Neuron (in vitro differentiated cells): ENCODE measurements around the gene IQGAP3.

ENCODE experiments used
- H2AFZ ChIP-seq: one replicate; pipeline ENCODE4 v1.6.1; 2013; ENCODE audit warnings: low read depth, mild to moderate bottlenecking, inconsistent platforms, low read length, moderate library complexity
- H3K27me3 ChIP-seq: one replicate; pipeline ENCODE4 v1.6.1; 2013; ENCODE audit warnings: low read length; ENCODE audit not compliant: insufficient read depth
- H3K36me3 ChIP-seq: one replicate; pipeline ENCODE4 v1.6.1; 2013; ENCODE audit warnings: low read length; ENCODE audit not compliant: insufficient read depth
- H3K4me1 ChIP-seq: one replicate; pipeline ENCODE4 v1.6.1; 2013; ENCODE audit warnings: low read length; ENCODE audit not compliant: insufficient read depth
- H3K4me3 ChIP-seq: 2 replicates; pipeline ENCODE4 v1.5.1; 2013; ENCODE audit warnings: mild to moderate bottlenecking, low read length, moderate library complexity
- H3K9me3 ChIP-seq: one replicate; pipeline ENCODE4 v1.6.1; 2013; ENCODE audit warnings: low read length

Gene IQGAP3

GRCh38 chr1:156479093-156480015, 93.0 kb downstream of the IQGAP3 start:
- H2AFZ ChIP-seq: no peak overlapping the region
- no peaks in the 10 kb centered on the region for H3K27me3 ChIP-seq
- no peaks in the 10 kb centered on the region for H3K9me3 ChIP-seq
- no peak overlapping the region for H3K4me3 ChIP-seq
- H3K36me3 ChIP-seq: peaks cover 79% of the 10 kb centered on the region
- no peaks in the 10 kb centered on the region for H3K4me1 ChIP-seq

- Histone ChIP-seq H3K27me3 (no peaks in the 10 kb centered on the region), H2AFZ (no peak overlapping the region), H3K9me3 (no peaks in the 10 kb centered on the region), H3K4me3 (no peak overlapping the region), H3K4me1 (no peaks in the 10 kb centered on the region), H3K36me3 (peaks cover 86% of the 10 kb centered on the region)
Measured at GRCh38 chr1:156478250-156478627, 94.1 kb downstream of the IQGAP3 start.

- H3K27me3 ChIP-seq: no peaks in the 10 kb centered on the region
- H3K4me3 ChIP-seq: no peak overlapping the region
- H3K9me3 ChIP-seq: no peaks in the 10 kb centered on the region
- H3K36me3 ChIP-seq: peaks cover 81% of the 10 kb centered on the region
- H2AFZ ChIP-seq: no peak overlapping the region
- no peaks in the 10 kb centered on the region for H3K4me1 ChIP-seq
Measured at GRCh38 chr1:156477526-156478249, 94.7 kb downstream of the IQGAP3 start.

DNA sequence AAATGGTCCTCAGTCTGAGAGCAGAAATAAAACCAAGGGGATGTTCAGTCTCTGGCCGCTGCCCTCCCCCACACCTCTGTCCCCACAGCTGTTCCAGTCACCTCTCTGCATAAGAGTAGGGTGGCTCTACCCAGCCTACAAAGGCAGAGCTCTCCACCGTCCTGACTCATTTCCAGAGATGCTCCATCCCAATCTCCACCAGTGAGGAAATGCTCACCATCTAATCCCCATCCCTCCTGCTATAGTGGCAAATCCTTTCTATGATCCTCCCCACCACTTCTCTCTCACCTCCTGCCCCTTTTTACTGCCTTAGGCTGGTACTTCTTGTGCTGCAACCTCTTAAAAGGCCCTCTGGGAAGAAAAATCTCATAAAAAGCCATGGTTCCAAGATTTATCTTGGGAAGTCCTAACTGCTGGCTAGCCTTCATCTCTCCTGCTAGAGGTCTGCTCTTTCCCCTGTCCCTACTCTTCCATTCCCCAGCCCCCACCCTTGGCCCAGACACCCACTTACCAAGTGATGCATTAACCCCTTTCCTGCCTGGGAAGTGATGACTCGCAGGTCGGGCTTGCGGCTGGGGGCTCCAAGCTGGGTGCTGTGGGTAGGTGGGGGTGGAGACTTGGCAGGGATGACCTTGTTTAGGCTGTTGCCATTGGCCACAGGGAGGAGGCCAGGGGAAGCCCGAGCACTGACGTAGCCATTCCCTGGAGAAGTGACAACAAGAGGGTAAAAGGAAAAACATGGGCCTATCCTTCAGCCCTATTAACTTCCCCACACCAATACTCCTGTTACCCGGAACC, 95.7 kb downstream of the IQGAP3 start:
- Histone ChIP-seq H2AFZ (no peak overlapping the region), H3K4me3 (no peak overlapping the region), H3K4me1 (no peaks in the 10 kb centered on the region), H3K36me3 (peaks cover 78% of the 10 kb centered on the region), H3K9me3 (no peaks in the 10 kb centered on the region), H3K27me3 (no peaks in the 10 kb centered on the region)

GRCh38 chr1:156475568-156476500, 96.5 kb downstream of the IQGAP3 start:
- Histone ChIP-seq H2AFZ (no peak overlapping the region), H3K27me3 (no peaks in the 10 kb centered on the region), H3K4me1 (no peaks in the 10 kb centered on the region), H3K4me3 (no peak overlapping the region), H3K36me3 (peaks cover 74% of the 10 kb centered on the region), H3K9me3 (no peaks in the 10 kb centered on the region)
